Lower leg skin (tissue), 3 donors: ENCODE results near the gene SCPEP1.

Experiments used
- CTCF ChIP-seq, 3 donors: fragments of 450-650 bp; IDR thresholded peaks; one replicate each; pipeline ENCODE4 v1.5.1; 2016; ENCODE audit warnings: antibody characterized with exemption in 3 of 3, mild to moderate bottlenecking in 3 of 3, moderate library complexity in 2 of 3
- POLR2A ChIP-seq, 2 donors: fragments of 450-650 bp; IDR thresholded peaks; one replicate each; pipeline ENCODE4 v1.6.1; 2016 to 2017; ENCODE audit warnings: antibody characterized with exemption in 2 of 2, mild to moderate bottlenecking in 1 of 2, moderate library complexity in 1 of 2

GRCh38 chr17:57037411-57037810 is 59.5 kb downstream of the SCPEP1 start:
- no peak for TF ChIP-seq CTCF (IDR thresholded peaks at IDR 0.05)
- TF ChIP-seq POLR2A (IDR thresholded peaks at IDR 0.05), result no peak
